SJSA1 (cell line): Measurements from ENCODE around the gene PIK3R5. TPM values are rescaled to one million over a fixed set of nuclear protein-coding genes. Genes with fewer than 3 reads are reported as not detected.

Source experiments
- DNase-seq, 2 experiments: peaks; one replicate each; pipeline ENCODE4 v3.0.0-alpha.2; 2015 to 2020; ENCODE audit warnings: low spot score in 2 of 2, low read depth in 1 of 2
- H3K27ac ChIP-seq: fragments of 250-450 bp; sonication (Bioruptor Pico); 2 replicates; pipeline ENCODE4 v1.5.1; 2020; ENCODE audit warnings: mild to moderate bottlenecking, moderate library complexity
- H3K27me3 ChIP-seq: fragments of 250-450 bp; sonication (Bioruptor Pico); replicated peaks from 2 replicates; pipeline ENCODE4 v1.5.1; 2020; ENCODE audit warnings: mild to moderate bottlenecking, moderate library complexity
- H3K36me3 ChIP-seq: fragments of 250-450 bp; sonication (Bioruptor Pico); 2 replicates; pipeline ENCODE4 v1.5.1; 2020; ENCODE audit warnings: mild to moderate bottlenecking
- H3K4me1 ChIP-seq: fragments of 250-450 bp; sonication (Bioruptor Pico); replicated peaks from 2 replicates; pipeline ENCODE4 v1.6.1; 2021; ENCODE audit warnings: mild to moderate bottlenecking
- H3K4me3 ChIP-seq: fragments of 250-450 bp; sonication (Bioruptor Pico); 2 replicates; pipeline ENCODE4 v1.5.1; 2020; ENCODE audit warnings: mild to moderate bottlenecking
- H3K9me3 ChIP-seq: fragments of 250-450 bp; sonication (Bioruptor Pico); replicated peaks from 2 replicates; pipeline ENCODE4 v1.5.1; 2020; ENCODE audit warnings: mild to moderate bottlenecking
- total RNA-seq: library from RNA; depleted of rRNA; stranded (reverse); fragments of >200 nt; shearing (Covaris generic); gene quantifications from 2 replicates; pipeline ENCODE4 v1.2.3, GENCODE V29; 2014

PIK3R5 gene
- total RNA-seq, 1 experiment from 2014 or later: not detected

DNA sequence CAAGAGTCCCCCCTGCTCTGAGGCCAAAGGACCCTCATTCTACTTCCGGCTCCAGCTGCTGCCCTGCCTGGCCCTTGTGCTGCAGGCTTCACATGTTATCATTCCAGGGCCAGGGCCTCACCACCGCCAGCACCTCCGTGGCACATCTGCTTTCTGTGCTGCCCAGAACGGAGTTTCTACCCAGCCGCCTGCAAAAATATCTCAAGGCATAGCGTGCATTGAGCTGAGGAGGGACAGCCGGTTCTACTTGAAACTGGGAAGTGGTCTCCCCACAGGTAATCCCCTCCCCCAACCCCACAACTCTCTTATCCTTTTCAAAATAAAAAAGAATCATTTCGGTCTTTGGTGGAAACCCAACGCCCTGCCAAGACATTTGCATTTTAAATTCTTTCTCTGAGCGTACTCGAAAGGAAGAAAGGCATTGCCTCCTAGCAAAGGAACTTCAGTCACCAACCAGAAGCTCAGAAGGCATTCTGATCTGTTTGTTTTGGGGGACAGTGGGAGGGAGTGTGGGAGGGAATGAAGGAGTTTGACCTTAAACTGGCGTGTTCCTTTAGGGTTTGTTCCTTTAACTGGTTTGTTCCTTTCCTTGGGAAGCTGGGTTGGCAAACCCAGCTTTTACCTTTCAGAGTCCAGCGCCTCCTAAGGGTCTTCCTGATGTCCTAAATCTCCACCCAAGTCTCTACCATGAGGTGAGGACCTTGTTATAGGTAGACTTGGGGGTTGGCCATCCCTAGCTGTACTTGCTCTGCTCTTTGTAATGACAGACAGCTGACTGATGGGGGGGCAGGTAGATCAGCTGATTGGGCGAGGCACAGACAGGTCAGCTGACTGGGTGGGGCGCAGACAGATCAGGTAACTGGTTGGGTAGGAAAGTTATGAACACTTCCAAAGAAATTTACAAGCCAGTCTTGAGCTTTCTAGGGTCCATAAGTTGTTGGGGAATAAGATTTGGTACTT lies 64.6 kb downstream of the PIK3R5 start:
- Histone ChIP-seq H3K4me1 (no peaks in the 10 kb centered on the region), H3K36me3 (no peaks in the 10 kb centered on the region), H3K27me3 (0 out of 2 replicates have a peak, but pooled peaks cover 6% of the 10 kb centered on the region), H3K9me3 (no peaks in the 10 kb centered on the region), H3K27ac (no peak overlapping the region), H3K4me3 (no peak overlapping the region)
- DNase-seq: no peak

DNA sequence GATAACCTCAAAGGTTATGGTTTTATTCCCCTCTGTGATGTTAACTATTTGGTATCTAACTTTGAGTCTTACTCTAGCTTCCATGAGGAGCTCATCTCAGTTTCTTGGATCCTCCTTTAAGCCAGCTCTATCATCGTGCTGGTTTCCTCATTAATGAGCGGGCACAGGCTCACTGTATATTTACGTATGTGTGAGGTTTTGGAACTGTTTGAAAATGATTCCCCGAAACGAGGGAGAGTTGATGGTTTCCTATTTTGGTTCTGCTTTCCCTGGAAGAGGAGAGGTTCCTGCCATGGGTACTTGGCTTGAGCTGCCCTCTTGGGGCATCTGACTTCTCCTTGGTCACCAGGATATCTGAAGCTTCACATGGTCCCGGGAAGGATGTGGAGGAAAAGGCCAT lies 65.3 kb downstream of the PIK3R5 start:
- Histone ChIP-seq H3K27ac (no peak overlapping the region), H3K36me3 (no peaks in the 10 kb centered on the region), H3K4me3 (no peak overlapping the region), H3K4me1 (no peaks in the 10 kb centered on the region), H3K9me3 (no peaks in the 10 kb centered on the region), H3K27me3 (0 out of 2 replicates have a peak, but pooled peaks cover 6% of the 10 kb centered on the region)
- DNase-seq: no peak

DNA sequence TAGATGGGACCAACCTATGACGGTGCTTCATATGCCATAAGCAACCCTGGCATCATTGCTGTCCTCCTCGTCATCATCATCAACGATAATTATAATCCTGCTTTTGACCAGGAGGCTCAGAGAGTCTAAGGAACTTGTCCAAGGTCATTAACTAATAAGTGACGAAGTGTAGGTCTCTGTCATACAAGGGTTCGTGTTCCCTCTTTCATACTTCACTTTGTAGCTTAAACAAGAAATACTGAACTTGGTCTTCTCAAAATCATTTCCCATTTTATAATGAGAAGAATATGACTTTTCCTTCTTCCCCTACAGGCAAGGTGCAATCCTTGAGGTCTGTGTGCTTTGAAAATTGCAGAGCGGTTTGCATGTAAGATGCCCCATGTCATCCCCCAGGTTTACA lies 66.9 kb downstream of the PIK3R5 start:
- Histone ChIP-seq H3K4me3 (no peak overlapping the region), H3K9me3 (no peaks in the 10 kb centered on the region), H3K4me1 (peaks cover 6% of the 10 kb centered on the region; the same call in 1 of the 2 replicates), H3K27me3 (0 out of 2 replicates have a peak, but pooled peaks cover 6% of the 10 kb centered on the region), H3K27ac (no peak overlapping the region), H3K36me3 (no peaks in the 10 kb centered on the region)
- no peak for DNase-seq

DNA sequence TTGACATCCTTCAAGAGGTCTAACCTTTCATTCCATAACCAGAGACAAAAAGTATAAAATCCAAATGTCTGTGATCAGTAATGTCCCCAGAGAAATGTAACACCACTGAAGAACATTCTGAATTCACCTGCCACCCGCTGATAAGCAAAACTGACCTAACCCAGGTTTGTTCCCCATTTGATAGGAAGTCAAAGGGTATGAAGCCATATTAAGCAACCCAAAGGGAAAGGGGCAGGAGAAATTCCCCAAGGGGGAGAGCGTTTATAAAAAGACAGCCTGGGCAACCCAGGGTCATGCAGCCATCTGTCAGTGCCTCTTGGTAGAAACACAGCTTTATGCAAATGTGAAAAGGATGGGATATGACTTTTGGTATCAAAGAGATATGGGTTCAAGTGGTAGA lies 67.4 kb downstream of the PIK3R5 start:
- no peaks in the 10 kb centered on the region for H3K9me3 ChIP-seq
- no peak overlapping the region for H3K4me3 ChIP-seq
- peaks cover 6% of the 10 kb centered on the region; the same call in 1 of the 2 replicates for H3K4me1 ChIP-seq
- 0 out of 2 replicates have a peak, but pooled peaks cover 6% of the 10 kb centered on the region for H3K27me3 ChIP-seq
- H3K36me3 ChIP-seq: no peaks in the 10 kb centered on the region
- no peak for DNase-seq
- H3K27ac ChIP-seq: no peak overlapping the region

DNA sequence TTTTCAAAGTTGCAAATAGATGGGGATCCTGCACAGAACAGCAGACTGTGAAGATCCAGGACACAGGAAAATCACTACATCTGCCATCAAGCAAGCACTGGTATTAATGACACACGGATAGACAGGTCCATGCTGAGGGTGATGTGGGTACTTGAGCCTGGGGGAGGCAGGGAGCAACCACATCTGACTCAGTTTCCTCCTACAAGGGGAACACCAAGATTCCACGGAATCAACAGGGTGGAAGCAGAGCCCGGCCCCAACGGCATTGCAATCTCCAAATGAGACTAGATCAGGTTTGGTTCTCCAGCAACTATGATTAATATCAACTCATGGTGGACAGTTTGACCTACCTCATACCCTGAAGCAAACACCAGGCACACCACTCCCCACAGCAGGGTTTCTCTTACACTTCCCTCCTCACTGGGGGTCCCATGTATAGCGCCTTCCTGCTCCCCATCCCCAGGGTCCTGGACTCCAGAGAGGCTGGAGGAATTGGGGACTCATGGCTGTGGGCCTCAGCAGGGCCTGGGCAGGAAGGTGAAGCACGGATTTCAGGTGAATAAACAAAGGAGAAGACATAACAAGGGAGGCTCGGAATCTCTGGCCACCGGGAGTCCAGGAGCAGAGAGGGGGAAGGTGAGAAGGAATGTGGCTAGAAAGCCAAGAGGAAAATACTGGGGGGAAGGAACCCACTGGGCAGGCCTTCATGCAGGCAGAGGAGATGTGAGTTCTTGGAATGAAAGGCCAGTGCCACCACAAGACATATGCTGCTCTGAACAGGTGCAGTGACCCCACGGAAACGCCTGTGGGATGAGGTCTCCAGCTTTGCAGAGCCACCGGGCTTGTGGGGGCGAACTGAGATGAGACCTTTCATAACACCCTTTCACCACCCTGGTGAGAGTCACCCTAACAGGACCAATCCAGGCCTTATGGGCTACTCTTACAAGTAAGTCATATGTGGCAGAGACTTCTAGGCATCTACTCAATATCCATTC lies 68.6 kb downstream of the PIK3R5 start:
- H3K27me3 ChIP-seq: 0 out of 2 replicates have a peak, but pooled peaks cover 6% of the 10 kb centered on the region
- no peak for DNase-seq
- peaks cover 6% of the 10 kb centered on the region; the same call in 1 of the 2 replicates for H3K4me1 ChIP-seq
- no peak overlapping the region for H3K4me3 ChIP-seq
- H3K9me3 ChIP-seq: no peaks in the 10 kb centered on the region
- H3K27ac ChIP-seq: no peak overlapping the region
- H3K36me3 ChIP-seq: no peaks in the 10 kb centered on the region

DNA sequence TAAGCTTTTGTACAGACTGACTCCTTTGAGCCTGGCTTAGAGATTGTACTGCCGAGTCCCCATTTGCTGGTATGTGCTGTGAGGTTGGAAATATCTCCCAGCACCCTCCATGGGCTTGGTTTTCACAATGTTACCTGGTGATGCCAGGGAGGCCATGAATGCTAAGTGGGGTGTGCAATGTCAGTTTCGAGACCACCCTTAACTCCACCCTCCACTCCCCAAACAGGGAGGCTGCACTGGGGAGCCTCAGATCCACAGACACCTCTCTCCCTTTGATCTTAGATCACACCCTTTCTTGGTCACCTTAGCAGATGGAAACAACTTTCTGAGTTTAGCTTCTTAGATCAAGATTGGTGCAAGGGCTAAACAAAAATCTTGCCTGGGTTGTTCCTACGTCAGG lies 69.4 kb downstream of the PIK3R5 start:
- Histone ChIP-seq H3K9me3 (no peaks in the 10 kb centered on the region), H3K27ac (no peak overlapping the region), H3K4me1 (peaks cover 6% of the 10 kb centered on the region; the same call in 1 of the 2 replicates), H3K27me3 (0 out of 2 replicates have a peak, but pooled peaks cover 6% of the 10 kb centered on the region), H3K4me3 (no peak overlapping the region), H3K36me3 (no peaks in the 10 kb centered on the region)
- no peak for DNase-seq

DNA sequence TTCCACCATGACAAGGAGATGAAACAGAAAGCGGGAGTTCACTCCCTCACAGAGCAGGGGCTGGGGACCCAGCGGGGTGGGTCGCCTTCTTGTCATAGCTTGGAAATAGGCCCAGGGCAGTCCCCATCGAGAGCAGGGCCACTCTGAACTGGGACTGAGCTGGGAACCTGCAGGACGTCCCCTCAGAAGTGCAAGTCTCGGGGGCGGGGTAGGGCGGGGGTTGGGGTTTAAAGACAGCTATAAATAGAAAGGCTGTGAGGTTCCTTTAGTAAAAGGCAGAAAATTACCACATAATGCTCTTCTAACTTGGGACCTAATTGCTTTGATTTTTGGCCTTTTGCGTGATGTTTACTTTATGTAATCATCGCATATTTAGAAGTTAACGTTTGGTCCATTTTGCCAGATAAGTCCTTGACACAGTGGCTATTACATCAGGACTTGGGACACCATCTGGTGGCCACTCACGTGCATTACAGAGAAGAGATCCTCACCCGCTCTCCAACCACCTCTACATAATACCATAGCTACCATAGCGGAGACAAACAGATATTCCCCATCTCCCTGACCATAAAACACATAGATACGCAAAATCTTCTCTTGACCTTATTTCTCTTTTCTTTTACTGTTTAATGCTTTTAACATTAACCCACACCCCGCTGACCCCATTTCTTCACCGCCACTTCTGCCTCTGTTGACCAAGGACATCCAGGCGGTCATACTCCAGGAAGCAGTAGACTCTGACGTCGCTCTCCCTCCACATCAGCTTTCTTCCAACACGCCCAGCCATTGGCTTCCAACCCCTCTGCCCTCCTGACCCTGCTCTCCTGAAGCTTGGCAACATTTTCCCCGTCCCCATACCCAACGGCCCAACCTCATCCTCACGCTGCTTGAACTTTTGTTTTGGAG lies 70.6 kb downstream of the PIK3R5 start:
- no peak overlapping the region for H3K27ac ChIP-seq
- no peaks in the 10 kb centered on the region for H3K9me3 ChIP-seq
- no peaks in the 10 kb centered on the region for H3K36me3 ChIP-seq
- H3K27me3 ChIP-seq: 0 out of 2 replicates have a peak, but pooled peaks cover 6% of the 10 kb centered on the region
- peak; percentile 41 to 61 for DNase-seq
- peaks cover 6% of the 10 kb centered on the region; the same call in 1 of the 2 replicates for H3K4me1 ChIP-seq
- H3K4me3 ChIP-seq: no peak overlapping the region

DNA sequence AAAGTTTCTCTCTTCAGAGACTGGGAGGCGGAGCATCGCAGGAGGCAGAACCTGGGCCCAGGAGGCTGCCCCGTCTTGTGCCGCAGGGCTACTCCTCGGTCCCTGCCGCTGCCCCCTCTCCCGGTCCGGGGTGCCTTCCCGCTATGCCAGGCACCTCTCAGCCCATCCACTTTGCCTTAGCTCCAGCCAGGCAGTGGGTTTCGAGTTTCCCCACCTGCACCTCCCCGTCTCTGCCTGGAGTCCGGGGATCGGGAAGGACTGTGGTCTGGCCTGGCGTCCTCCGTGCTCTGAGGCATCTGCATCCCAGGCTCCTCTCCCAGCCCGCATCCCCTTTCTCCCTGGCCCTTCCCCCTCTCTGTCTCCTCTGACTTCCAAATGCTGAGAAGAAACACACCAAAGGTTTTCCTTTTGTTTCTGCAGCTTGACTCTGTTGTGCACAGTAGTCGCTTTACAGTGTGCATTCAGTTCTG lies 71.3 kb downstream of the PIK3R5 start:
- H3K4me3 ChIP-seq: no peak overlapping the region

DNA sequence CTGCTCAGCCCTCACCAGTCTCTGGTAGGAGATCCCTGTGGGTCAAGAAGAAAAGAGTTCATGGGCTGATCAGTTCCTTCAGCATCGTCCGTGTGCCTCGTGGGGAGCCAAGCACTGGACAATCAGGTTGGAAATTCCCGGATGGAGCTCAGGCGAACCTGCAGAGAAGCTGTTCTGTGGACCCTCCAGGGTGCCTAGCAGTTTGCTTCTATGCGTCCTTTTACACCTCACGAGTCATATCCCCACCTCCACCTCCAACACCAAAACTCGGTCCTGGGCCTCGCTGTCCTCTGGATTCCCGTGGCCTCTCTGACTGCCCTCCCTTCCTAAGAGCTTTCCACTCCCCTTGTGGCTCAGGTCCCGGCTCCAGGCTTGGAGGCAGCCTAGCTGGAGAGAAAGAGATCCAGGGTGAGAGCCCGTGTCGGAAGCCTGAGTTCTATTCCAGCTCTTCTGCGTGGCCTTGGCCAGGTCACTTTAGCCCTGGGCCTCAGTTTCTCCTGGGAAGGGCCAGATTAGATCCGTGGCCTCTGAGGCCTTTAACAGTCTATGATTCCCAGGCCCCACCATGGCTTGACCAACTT lies 71.8 kb downstream of the PIK3R5 start:
- no peaks in the 10 kb centered on the region for H3K9me3 ChIP-seq
- H3K4me1 ChIP-seq: peaks cover 6% of the 10 kb centered on the region; the same call in 1 of the 2 replicates
- H3K4me3 ChIP-seq: no peak overlapping the region
- DNase-seq: no peak
- H3K27me3 ChIP-seq: 0 out of 2 replicates have a peak, but pooled peaks cover 5% of the 10 kb centered on the region
- H3K27ac ChIP-seq: no peak overlapping the region
- H3K36me3 ChIP-seq: no peaks in the 10 kb centered on the region

More for the DNA sequence above, 71.3 kb downstream of the PIK3R5 start:
- Histone ChIP-seq H3K9me3 (no peaks in the 10 kb centered on the region), H3K4me1 (peaks cover 6% of the 10 kb centered on the region; the same call in 1 of the 2 replicates), H3K27ac (no peak overlapping the region), H3K36me3 (no peaks in the 10 kb centered on the region), H3K27me3 (0 out of 2 replicates have a peak, but pooled peaks cover 6% of the 10 kb centered on the region)
- DNase-seq: no peak

DNA sequence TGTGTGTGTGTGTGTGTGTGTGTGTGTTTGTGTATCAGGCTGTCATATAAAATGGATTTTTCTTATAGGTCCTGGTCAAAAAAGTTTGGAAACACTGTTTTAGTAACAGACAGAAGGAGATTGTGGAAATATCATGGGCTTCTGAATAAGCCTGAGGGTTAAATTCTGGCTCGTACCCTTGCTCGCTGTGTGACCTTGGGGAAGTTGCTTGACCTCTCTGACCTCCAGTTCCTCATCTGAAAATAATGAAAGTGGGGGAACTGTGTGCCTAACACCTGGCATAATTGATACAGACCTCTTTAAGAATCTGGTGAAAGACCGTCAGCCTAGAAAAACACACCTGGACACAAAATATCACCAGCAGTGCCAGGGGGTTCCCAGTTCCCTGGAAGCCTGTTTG lies 72.4 kb downstream of the PIK3R5 start:
- no peak overlapping the region for H3K27ac ChIP-seq
- no peak overlapping the region for H3K4me3 ChIP-seq
- no peaks in the 10 kb centered on the region for H3K9me3 ChIP-seq
- H3K4me1 ChIP-seq: peaks cover 6% of the 10 kb centered on the region; the same call in 1 of the 2 replicates
- H3K36me3 ChIP-seq: no peaks in the 10 kb centered on the region
- no peaks in the 10 kb centered on the region for H3K27me3 ChIP-seq
- DNase-seq: no peak

DNA sequence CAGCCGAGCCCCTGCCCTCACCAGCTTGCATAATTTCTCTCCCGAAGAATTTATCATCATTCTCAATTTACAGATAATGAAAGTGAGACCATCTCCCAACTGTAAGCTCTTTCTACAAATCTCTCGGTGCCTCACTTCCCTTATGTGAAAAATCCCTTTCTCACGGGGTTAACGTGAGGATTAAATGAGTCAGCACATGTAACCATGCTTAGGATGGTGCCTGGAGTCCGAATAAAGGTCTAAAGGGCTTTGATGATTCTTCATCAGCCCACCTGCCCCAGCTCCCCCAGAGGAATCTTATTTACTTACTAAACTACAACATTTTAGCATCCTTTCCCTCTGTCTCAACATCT lies 73.2 kb downstream of the PIK3R5 start:
- Histone ChIP-seq H3K9me3 (no peaks in the 10 kb centered on the region), H3K4me3 (no peak overlapping the region), H3K27me3 (no peaks in the 10 kb centered on the region), H3K4me1 (peaks cover 6% of the 10 kb centered on the region; the same call in 1 of the 2 replicates), H3K36me3 (no peaks in the 10 kb centered on the region), H3K27ac (no peak overlapping the region)
- DNase-seq: no peak

DNA sequence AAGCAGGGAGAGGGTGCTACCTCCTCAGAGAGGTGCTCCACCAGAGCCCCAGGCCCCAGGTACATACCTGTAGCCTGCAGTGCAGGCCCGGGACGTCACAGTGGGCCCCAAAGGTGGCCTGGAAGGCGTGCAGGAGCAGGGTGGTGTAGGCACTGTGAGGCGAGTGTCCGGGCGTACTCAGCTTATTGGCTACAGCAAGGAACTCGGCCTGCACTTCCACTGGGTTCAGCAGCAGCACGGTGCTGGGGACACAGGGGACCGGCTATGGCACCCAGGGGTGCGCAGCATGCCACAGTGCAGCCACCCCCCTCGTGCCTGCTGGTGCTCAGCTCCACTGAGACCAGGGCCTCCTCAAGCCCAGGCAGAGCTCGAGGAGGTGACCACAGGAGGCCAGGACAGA lies 74.8 kb downstream of the PIK3R5 start:
- Histone ChIP-seq H3K36me3 (no peaks in the 10 kb centered on the region), H3K27me3 (no peaks in the 10 kb centered on the region), H3K9me3 (no peaks in the 10 kb centered on the region), H3K4me3 (no peak overlapping the region), H3K27ac (no peak overlapping the region), H3K4me1 (peaks cover 6% of the 10 kb centered on the region; the same call in 1 of the 2 replicates)
- no peak for DNase-seq
